ENCODE data around the gene CBX1.

CBX1 gene

DNA sequence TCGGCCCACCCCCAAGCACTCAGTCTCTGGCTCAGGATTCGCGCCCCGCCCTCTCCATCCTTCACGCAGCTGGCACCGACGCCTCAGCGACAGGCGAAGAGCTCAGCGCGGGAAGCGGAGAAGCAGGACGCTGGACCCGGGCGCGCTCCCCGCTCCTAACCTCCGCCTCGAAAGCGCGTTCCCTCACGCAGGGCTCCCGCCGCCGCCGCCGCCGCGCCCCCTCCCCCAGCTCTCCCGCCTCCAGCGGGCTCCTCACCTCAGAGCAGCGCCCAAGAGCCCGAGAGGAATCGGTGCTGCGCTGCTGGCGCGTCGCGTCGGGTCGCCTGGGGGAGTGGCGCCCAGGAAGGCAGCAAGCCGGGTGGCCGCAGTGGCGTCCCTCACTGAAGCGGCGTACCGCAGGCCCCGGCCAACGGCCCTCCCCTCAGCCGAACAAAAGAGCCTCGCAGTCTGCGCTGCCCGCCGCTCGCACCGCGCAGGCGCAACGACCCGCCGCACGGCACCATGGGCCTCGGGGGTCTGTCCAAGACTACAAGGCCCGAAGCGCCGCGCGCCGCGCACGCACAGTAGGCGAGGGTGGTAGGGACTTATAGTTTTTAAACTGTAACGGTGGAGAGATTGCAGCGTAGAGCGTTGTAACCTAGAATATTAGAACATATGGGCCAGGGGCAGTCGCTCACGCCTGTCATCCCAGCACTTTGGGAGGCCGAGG lies at the start of gene CBX1:
Gene CBX1 (minus strand): TSS at position 467 of the 709 bp plus-strand sequence. CDS start 24,474 bp downstream, outside the sequence.
- peak; percentile 32 for FAIRE-seq

DNA sequence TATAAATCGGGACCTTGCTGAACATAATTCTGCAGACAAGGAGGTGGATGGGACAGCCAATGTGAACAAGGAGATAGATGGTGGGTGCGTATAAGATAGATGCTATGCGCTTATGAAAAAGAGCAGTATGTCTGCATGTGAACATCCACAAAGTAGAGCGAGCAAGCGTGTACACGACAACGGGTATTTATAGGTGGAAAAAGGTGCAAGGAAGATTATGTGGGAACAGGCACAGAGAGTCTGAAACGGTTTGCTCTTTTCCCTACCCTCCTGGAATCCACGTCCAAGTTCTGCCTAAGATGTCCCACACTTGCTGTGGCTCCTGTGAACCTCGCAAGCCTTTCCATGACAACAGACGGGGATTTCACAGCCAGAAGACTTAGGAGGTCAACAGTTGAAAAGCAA lies 49.3 kb upstream of the CBX1 start:
- no peak for FAIRE-seq

DNA sequence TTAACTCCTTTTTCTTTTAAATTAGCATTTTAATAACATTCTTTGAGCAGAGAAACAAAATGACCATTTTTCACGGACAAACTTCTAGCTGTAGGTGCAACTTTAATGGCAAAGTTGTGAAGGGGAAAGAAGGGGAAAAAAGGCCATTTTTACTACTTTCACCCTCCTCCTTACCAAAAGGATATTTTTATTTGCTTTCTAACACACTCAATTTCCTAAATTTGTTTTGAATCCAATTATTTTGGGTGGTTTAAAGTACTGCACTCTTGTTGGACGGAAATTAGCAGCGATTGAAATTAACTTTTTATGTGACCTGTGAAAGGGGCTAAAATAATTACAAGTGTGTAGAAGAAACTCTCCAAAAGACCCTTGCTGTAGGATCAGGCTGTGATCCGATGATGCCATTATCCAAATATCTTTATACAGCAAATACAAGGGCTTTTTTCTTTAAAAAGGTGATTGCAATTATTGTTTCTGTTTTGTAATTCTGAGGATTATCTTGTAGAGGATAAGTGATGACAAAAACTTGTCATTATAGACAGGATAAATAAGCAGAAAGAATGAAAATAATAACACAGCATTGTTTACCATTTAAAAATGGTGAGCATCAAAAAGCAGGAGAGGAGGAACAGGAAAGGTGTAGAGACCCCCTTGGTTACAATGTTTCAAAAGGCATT lies 48.6 kb upstream of the CBX1 start:
- FAIRE-seq: no peak

DNA sequence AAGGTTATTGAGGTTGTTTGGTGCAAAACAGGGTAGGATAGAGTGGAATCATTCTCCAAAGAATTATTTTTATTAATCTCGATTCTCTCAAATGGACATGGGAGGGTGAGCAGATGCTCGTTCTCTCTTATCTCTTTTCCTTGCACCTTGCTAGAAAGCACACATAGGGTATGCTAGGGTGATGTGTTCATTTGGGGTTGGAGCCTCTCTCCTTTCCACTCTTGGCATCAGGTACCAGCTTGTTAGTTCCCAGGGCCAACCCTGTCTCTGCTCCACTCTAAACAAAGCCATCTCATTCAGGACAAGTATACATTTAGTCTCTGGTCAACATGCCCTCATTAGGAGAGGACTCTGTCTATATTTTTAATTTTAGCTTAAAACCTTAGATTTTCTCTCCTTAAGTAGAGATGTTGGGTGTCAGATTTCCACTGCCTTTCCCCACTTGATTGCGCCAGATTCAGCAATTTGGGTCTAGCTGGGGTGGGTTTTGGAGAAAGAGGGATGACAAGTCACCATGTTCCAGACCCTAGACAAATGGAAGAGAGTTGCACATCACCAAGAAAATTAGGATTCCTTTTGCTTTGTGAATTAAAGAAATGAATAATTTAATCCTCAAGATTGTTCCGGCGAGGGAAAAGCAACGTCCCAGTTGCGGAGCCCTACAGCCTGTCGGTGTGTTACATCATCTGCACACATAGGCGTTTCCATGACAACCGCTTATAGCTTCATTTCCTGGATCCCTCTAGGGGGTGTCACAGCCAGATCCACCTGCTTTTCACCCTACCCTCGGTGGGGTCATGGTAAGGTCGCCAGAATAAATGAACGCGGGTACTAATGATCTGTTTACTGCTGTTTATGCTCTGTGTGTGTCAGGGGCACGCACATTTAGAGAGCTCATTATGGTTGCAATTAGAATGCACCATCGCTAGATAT lies 47.8 kb upstream of the CBX1 start:
- FAIRE-seq: no peak

DNA sequence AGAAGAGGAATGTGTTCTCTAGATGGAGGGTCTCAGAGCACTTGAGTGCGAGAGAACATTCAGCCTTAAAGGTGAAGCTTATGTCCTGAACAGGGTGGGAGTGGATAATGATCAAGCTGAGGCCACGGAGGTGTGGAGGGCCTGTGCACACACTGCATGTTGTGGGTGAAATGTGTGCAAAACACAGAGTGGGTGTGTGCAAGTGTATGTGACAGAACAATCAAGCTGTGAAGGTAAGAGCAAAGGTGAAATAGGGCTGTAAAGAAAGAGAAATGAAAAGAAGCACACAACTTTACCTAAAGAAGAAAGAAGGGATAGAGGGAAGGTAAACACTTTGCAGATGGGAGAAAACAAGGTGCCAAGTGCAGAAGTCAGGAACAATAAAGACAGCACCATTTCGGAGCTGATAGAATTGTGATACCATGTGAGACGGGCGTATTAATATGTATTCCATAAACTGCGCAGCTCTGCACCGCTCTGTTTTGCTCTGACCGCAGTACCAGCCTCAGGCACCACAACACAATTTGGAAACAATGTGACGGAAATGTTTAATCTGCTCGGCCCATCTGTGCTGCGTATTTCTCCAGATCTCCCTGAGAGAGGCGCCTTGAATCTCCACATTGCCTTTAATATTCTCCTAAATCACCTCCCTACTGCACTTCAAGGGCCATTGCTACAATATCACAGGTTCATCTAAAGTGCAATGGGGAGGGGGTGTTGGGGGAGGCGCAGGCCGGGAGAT lies 46.9 kb upstream of the CBX1 start:
- no peak for FAIRE-seq

DNA sequence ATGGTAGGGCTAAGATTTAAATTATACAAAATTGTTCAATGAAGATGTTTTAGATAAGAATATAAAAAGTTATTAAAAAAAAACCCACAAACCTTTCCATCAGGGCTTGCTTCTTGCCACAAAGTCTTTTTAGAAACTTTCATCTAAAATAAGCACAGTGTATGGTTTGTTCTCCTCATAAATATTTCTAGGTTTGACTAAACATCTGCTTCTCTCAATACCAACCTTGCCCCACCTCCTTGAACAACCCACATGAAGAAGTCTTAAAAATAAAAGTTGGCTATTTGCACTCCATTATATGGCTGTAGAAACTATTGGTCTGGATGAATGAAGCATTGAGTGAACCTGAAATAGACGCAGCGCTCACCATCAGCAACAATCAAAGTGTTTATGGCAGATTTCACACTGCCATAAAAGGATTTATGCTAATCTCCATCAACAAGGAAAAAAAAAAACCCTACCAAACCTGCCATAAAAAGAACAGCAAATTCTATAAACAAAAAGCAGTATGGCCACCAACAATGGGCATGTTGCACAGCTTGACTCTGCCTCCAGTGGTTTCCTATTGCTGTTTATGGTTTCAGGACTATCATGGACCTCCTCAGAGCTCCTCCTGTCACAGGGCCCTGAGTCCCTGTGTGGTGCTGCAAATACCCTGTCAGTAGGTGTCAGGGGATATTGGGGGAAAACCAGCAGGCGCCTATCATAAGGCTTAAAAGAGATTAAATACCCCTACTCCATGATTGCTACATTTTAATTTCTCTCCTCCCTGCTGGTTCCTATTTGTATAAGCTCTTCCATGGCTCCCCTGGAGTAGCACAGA lies 43.9 kb upstream of the CBX1 start:
- FAIRE-seq: no peak

DNA sequence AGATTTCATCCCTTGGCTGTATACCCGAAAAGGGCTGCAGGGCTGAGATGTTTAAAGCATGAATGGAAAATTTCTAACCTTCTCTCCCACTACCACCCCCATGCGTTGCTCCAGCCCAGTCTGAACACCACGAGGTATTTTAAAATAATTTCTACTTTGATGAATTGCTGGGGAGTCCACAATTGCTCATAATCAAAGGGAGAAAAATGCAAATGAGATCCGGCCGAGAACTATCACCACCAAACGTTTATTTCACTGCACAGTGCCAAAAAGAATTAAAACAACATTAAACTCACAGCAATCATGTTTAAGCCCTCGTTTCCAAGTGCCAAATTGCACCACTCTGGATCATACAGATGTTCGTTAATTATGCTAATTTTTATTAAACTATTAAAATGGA lies 43.0 kb upstream of the CBX1 start:
- no peak for FAIRE-seq

DNA sequence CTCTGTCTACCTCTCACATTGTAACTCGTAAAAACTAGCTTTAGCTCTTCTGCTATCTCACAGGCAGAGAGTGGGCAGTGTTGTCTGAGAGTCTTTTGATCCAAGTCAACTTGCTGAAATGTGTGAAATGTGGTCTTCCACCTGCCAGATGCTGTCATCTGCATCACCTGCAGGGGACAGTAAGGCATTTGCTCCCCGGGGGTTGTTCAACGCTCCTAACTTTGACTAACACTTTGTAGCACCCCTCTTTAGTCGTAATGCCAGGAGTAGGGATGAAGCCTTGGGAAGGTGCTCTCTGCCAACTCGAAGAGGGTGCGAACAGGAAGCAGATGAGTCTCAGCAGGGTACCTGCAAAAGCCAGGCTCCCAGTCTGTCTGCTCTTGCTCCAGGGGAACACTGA lies 42.4 kb upstream of the CBX1 start:
- FAIRE-seq: no peak

DNA sequence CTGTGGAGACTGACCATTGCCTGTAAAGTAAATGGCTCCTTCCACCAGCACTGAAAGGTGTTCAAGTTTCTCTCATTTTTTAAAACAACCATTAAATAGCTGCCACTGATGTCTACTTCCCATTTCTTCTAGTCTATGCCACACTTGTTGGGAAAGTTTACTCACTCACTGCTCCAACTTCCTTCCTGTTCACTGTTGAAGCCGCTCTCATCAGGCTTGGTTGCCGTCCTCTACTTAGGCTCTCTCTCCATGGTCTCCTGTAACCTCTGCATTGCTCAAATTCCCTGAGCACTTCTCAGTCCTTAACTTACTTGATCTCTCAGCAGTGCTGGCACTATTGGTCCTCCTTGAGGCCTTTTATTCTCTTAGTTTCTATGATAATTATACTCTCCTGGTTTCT lies 38.7 kb upstream of the CBX1 start:
- no peak for FAIRE-seq

DNA sequence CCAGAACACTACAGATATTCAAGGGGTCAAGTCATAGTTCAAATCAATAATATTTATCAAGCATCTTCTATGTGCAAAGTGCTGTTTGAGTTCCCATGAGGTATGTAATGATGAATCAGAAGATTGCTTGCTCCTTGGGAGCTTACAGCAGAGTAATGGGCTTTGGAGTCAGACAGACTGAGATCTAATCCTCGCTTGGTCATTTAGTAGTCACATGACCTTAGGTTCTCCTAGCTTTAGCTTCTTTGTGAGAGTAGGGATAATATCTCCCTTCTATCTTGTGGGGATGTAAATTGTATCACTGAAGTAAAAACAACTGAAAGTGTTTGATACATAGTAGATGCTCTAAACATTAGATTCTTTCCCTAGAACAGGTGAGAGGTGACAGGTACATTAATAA lies 36.4 kb upstream of the CBX1 start:
- no peak for FAIRE-seq

DNA sequence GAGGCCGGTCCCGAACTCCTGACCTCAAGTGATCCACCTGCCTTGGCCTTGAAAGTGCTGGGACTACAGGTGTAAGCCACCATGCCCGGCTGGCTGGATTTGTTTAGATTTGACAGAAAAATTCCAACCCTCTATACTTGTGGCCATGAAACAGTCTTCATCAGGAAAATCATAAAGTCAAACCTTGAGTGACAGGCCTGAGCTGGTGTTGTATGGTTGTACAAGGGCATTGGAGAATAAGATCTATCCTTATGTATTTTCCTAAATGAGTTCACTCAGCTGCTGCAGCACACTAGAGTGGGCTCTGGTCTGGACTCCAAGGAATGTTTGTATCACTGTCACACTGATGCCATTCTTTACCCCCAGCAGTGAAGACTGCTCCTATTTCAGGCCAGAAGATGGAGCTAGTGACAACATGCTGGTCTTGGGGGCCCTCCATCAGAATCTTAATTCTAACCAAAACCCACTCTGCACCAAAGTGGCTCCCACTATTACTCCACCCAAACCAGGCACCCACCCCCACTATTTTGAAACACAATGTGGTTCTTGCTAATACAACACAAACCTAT lies 33.7 kb upstream of the CBX1 start:
- no peak for FAIRE-seq

DNA sequence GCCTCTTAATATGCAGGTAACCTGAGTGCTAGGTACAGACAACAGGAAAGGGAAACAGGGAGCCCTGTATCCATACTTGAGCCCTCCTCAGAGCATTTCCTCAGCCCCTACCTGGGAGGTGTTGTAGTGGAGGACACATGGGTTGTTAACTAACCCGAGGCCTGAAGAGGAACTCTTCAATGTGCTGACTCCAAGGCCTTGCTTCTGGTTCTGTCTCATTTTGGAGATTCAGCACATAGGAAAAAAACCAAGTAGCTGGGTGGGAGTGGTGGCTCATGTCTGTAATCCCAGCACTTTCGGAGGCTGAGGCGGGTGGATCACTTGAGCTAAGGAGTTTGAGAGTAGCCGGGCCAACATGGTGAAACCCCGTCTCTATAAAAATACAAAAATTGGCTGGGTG lies 31.1 kb upstream of the CBX1 start:
- FAIRE-seq: no peak

DNA sequence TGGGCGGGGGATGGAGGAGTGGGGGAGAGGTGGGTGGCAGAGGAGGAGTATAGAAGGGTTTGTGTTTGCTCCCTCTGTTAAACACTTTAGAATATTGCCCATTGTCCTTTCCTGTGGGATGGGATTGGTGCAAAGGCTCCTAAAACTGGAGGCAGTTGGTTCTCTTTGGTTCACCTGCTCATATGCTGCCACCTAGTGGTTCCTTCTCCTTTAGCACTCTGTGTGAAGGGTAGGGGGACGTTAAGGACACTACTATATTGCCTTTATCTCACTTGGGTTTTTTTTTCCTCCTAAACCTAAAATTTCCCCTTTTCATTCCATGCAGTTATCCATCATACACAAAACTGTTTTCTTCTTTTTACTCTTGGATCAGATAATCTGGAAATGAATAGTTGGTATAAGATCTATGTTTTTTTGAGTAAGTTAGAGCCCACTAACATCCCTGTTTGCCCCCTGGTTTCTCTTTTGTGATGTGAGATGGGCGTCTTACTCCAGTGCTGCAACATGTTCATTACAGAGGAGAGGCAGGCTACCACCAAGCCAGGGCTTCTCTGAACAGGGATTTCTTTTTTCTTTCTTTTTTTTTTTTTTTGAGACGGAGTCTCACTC lies 30.0 kb upstream of the CBX1 start:
- FAIRE-seq: peak; percentile 91

DNA sequence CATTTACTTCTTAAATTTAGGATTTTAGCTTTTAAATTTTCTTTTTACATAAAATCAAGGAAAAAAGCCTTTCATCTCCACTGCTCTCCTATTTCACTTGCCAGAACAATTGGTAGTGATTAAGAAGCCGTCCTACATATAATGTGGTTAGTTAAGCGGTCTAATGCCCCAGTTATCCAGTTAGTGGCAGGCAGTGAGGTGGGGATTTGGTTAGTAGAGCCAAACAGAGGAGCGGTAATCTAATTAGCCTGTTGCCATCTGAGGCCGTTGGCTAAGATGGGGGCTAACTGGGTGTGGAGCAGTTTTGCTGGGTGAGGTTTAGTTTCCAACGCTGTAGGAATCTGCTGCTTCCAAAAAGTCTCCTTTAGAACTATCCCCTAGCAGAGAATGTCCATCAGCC lies 28.7 kb upstream of the CBX1 start:
- no peak for FAIRE-seq

DNA sequence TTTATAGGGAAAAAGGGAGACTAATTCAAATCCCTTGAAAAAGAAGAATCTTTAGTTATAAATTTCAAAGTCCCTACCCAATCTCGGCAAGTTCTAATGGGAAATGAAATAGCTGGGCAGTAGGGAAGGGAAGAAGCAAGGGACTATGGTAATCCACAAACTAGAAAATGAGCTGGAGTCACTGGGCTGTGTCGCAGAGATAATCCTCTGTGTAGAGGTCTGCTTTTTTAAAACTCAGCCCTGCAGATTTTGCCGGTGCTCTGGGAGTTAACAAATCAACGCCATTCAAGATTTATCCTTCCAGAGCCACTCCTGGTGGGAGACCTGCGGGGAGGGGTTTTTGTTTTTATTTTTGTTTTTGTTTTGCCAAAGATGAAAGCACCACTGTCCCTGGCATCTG lies 27.1 kb upstream of the CBX1 start:
- FAIRE-seq: no peak

DNA sequence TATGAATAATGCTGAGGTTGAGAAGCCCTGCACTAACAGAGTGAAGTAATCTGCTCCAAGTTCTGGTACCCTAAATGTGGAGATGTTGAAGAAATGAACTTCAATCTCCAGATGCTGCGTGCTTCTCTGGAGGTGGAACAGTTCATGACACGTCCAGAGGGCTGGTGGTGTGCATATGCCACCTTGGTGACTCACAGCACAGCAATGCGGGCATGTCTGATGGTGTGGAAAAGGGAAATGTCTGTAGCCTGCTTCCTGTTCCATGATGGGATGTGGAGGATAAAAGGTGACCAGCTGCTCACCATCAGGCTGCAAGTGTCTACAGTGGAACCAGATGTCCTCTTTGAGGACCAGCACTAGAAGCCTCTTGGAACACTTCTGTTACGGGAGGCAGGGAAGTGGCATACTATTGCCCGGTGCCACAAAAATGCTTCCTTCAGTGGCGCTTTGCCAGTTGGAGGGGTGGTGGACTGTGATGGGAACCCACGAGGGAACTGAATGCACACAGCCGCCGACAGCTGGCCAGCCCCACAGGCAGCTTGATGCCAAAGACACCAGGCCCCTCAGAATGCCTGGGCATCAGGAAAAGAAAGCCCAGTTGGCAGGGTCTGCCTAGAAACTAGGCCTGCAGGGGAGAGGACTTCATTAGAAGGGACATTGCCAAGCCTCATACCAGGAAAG lies 26.2 kb upstream of the CBX1 start:
- no peak for FAIRE-seq

DNA sequence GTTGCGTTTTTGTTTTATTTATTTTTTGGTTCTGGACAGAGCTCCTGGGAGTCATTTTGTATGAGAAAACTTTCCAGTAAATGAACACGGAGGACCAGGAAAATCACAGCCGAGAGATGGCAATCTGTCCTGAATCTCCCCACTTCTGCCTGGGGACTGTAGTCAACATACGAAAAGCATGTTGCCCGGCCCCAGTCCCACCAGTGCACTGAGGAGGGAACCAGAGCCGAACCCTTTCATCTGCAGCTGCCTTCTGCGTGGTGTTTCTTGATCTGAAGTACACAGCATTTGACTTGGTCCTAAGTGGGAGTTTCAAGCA lies 25.2 kb upstream of the CBX1 start:
- FAIRE-seq: no peak

DNA sequence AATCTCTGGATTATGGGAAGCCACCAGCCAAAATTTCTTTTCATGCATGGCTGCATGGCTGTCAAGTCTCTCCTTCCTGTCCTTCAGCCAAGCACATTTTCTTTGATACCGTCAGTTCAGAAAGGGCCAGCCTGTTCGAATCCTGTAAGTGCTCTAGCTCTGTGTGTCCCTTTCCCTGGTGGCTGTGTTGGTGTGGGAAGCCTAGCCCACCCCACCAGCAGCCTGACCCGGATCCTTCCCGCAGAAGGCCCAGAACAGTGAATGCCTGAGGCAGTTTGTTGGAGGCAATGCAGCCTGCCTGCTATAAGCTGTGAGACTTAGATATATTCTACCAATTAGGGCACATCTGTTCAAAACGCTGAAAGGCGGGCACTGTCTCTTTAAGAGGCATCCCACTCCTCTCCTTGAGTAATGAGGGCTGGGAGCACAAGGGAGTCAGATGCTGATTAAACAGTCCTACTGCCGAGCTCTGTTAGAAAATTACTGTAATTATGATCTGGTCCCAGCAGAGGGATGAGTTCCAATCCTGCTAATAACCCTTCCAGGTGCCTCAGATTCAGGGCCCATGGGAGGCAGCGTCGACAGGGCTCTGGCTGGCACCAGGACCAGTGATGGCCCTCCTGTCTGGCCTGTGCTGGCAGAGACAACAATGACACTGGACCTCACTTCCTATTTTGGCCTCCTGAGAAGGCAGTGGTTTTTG lies 24.7 kb upstream of the CBX1 start:
- no peak for FAIRE-seq

DNA sequence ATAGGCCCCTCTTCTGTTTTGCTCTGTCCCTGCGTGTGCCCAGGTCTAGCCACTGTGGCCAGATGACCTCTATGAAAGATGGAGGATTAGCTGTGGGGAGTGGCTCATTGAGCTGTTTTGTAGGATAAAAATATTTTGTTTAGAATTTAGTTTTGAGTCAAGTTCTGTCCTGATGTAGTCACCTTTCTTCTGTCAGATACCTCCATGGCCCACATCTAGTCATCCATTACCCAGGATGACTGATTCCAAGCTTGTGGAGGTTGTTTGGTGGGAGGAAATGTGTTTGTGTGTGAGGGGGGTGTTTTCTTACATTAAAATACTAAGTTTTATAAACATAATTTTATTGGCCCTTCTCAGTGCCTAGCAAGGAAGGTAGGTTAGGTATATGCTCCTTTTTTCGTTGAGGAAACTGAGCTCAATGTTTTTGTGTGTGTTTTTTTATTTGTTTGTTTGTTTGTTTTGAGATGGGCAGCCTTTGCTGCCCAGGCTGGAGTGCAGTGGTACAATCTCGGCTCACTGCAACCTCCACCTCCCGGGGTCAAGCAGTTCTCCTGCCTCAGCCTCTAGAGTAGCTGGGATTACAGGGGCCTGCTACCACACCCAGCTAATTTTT lies 22.6 kb upstream of the CBX1 start:
- no peak for FAIRE-seq

DNA sequence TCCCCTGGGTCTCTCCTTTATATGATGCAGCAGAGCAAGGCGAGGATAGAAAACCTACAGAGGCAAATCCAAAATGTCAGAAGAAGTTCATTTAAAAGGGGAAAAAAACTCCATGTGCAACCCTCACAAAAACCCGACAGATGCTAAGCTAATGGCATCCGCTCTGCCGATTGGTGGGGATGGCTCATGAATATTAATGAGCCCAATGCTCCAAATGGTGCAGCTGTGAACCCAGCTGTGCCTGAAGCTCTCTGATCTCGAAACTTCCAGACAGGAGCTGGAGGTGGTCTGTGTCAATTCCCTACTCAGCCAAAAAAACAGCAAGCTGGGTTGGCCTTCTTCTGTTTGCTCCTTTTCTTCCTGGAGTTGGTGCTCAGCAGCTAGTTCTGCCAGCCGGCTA lies 21.8 kb upstream of the CBX1 start:
- no peak for FAIRE-seq
